Measurements from ENCODE around the gene ELOVL6. TPM values are rescaled to one million over a fixed set of nuclear protein-coding genes. Genes with fewer than 3 reads are reported as not detected.

ELOVL6 gene
- total RNA-seq, 4 donors from 2014 or later: 15.9 to 32.2 (median 20.4) TPM

- intact Hi-C loops (cut with DNase I; ENCODE audit: low total_unique reads): no loop called here
- no peak for DNase-seq (ENCODE audit: low spot score in 2 of 2)
- no peak overlapping the region for H3K4me3 ChIP-seq (ENCODE audit: low read depth, poor library complexity, severe bottlenecking)
- 57 to 58% methylated on average over 4 of the region's 4 CpGs for WGBS, 2 donors
- TF ChIP-seq CTCF (IDR thresholded peaks at IDR 0.05): no peak
- no peak for TF ChIP-seq POLR2A (IDR thresholded peaks at IDR 0.05)
Observed at GRCh38 chr4:110184140-110184790, 14.2 kb downstream of the ELOVL6 start.

- intact Hi-C loops (cut with DNase I; ENCODE audit: low total_unique reads): no loop called here
- no peak for DNase-seq (ENCODE audit: low spot score in 2 of 2)
- TF ChIP-seq POLR2A (IDR thresholded peaks at IDR 0.05): no peak
- no peak for TF ChIP-seq CTCF (IDR thresholded peaks at IDR 0.05)
- H3K4me3 ChIP-seq (ENCODE audit: low read depth, poor library complexity, severe bottlenecking): no peak overlapping the region
- WGBS, 2 donors: 66 to 72% methylated on average over 5 of the region's 5 CpGs
Observed at GRCh38 chr4:110183643-110184042, 14.8 kb downstream of the ELOVL6 start.

GRCh38 chr4:110183058-110183457, 15.4 kb downstream of the ELOVL6 start:
- intact Hi-C loops (cut with DNase I; ENCODE audit: low total_unique reads): no loop called here
- 90 to 95% methylated on average over 5 of the region's 5 CpGs for WGBS, 2 donors
- H3K4me3 ChIP-seq (ENCODE audit: low read depth, poor library complexity, severe bottlenecking): no peak overlapping the region
- no peak for DNase-seq (ENCODE audit: low spot score in 2 of 2)
- TF ChIP-seq POLR2A (IDR thresholded peaks at IDR 0.05) (no peak), CTCF (IDR thresholded peaks at IDR 0.05) (no peak)

- 86 to 91% methylated on average over 3 of the region's 3 CpGs for WGBS, 2 donors
- H3K4me3 ChIP-seq (ENCODE audit: low read depth, poor library complexity, severe bottlenecking): no peak overlapping the region
- no peak for DNase-seq (ENCODE audit: low spot score in 2 of 2)
- no peak for TF ChIP-seq CTCF (IDR thresholded peaks at IDR 0.05)
- TF ChIP-seq POLR2A (IDR thresholded peaks at IDR 0.05): no peak
- intact Hi-C loops (cut with DNase I; ENCODE audit: low total_unique reads): no loop called here
Observed at GRCh38 chr4:110181890-110182289, 16.5 kb downstream of the ELOVL6 start.

GRCh38 chr4:110175634-110176033, 22.8 kb downstream of the ELOVL6 start:
- intact Hi-C loops (cut with DNase I; ENCODE audit: low total_unique reads): no loop called here
- no peak for DNase-seq (ENCODE audit: low spot score in 2 of 2)
- TF ChIP-seq CTCF (IDR thresholded peaks at IDR 0.05) (no peak), POLR2A (IDR thresholded peaks at IDR 0.05) (no peak)

GRCh38 chr4:110172972-110173371, 25.4 kb downstream of the ELOVL6 start:
- TF ChIP-seq POLR2A (IDR thresholded peaks at IDR 0.05): no peak
- no peak for TF ChIP-seq CTCF (IDR thresholded peaks at IDR 0.05)

More at GRCh38 chr4:110175634-110176033, 22.8 kb downstream of the ELOVL6 start:
- H3K4me3 ChIP-seq (ENCODE audit: low read depth, poor library complexity, severe bottlenecking): no peak overlapping the region

More at GRCh38 chr4:110172972-110173371, 25.4 kb downstream of the ELOVL6 start:
- H3K4me3 ChIP-seq (ENCODE audit: low read depth, poor library complexity, severe bottlenecking): no peak overlapping the region
- 78 to 80% methylated on average over 1 of the region's 1 CpG for WGBS, 2 donors
- DNase-seq (ENCODE audit: low spot score in 2 of 2): no peak
- intact Hi-C loops (cut with DNase I; ENCODE audit: low total_unique reads): no loop called here
